Esophagus (tissue), 2 donors: ENCODE measurements around the gene SAP30L. TPM values are rescaled to one million over a fixed set of nuclear protein-coding genes. Genes with fewer than 3 reads are reported as not detected.

ENCODE experiments used
- H3K27ac ChIP-seq, 2 donors: one replicate each; pipeline ENCODE4 v1.5.1; 2013; ENCODE audit warnings: low read depth in 2 of 2, mild to moderate bottlenecking in 2 of 2, inconsistent platforms in 1 of 2, low read length in 1 of 2, moderate library complexity in 1 of 2
- H3K27me3 ChIP-seq, 2 donors: one replicate each; pipeline ENCODE4 v1.6.1; 2013; ENCODE audit warnings: low read length in 2 of 2, control low read depth in 1 of 2, mild to moderate bottlenecking in 1 of 2; ENCODE audit not compliant: insufficient read depth in 2 of 2, control insufficient read depth in 1 of 2
- H3K36me3 ChIP-seq, 2 donors: one replicate each; pipeline ENCODE4 v1.6.1; 2013; ENCODE audit warnings: low read length in 1 of 2; ENCODE audit not compliant: control insufficient read depth in 2 of 2, insufficient read depth in 2 of 2
- H3K4me1 ChIP-seq, 2 donors: one replicate each; pipeline ENCODE4 v1.6.1; 2013; ENCODE audit warnings: low read length in 1 of 2; ENCODE audit not compliant: control insufficient read depth in 2 of 2, insufficient read depth in 2 of 2
- H3K4me3 ChIP-seq, 2 donors: one replicate each; pipeline ENCODE4 v1.5.1; 2013; ENCODE audit warnings: low read length in 2 of 2, mild to moderate bottlenecking in 2 of 2, low read depth in 1 of 2, moderate library complexity in 1 of 2
- H3K9me3 ChIP-seq, 2 donors: one replicate each; pipeline ENCODE4 v1.6.1; 2013; ENCODE audit warnings: mild to moderate bottlenecking in 2 of 2, low read depth in 1 of 2, low read length in 1 of 2, moderate library complexity in 1 of 2; ENCODE audit not compliant: control insufficient read depth in 2 of 2, insufficient read depth in 1 of 2
- WGBS, 2 donors: extraction: QIAGEN DNeasy Blood & Tissue Kit; methylation state at CpG; one replicate each; pipeline ENCODE4 v1.1.7; 2013; 5-methylcytosine and 5-hydroxymethylcytosine counted together
- polyA plus RNA-seq, 2 donors: library from polyadenylated mRNA; stranded (reverse); fragments of 200-250 nt; gene quantifications; one replicate each; pipeline ENCODE4 v1.2.3, GENCODE V29; 2013
- donor health status: healthy with polysubstance abuse.
- donor health status: Bipolar disorder and iron deficiency.

SAP30L gene
- polyA plus RNA-seq, 2 donors, result 11.8 to 16.3 TPM

DNA sequence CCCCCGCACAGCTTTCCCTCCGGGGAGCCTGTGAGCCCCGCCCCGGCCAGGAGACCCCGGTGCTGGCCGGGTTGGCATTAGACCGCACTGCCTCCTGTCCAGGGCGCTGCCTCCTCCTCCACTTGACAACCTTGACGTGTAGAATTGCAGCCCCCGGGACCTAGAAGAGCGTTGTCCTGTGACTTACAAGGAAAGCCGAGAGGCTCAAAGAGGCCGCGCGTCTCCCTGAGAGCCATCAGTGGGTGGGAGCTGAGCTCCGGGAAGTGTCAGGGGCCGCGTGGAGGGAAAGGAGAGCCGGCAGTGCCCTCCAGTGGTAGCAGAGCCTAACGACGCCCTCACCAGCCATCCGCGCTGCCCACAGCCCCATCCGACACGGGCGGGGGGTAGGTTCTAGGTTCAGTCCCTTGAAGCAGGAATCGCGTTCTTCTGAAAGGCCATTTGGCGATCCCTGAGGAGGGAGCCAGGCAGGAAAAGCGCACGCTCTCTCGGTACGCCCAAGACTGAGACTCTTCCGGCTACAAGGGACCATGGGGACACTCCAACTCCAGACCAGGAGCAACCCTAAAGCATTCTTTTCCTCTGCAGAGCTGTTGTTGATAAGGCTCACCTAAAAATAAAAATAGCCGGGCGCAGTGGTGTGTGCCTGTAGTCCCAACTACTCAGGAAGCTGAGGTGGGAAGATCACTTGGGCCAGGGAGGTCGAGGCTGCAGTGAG lies 40.6 kb upstream of the SAP30L start:
- peak overlapping the region in 1 of 2 donors; percentile 6 for H3K4me3 ChIP-seq
- H3K36me3 ChIP-seq, result no peaks in the 10 kb centered on the region
- H3K27ac ChIP-seq, result no peak overlapping the region
- H3K27me3 ChIP-seq, result no peaks in the 10 kb centered on the region
- H3K4me1 ChIP-seq, result peaks cover 0 to 3% of the 10 kb centered on the region in 2 donors
- 7 to 10% methylated on average over 37 of the region's 37 CpGs for WGBS, 2 donors
- H3K9me3 ChIP-seq, result no peaks in the 10 kb centered on the region

DNA sequence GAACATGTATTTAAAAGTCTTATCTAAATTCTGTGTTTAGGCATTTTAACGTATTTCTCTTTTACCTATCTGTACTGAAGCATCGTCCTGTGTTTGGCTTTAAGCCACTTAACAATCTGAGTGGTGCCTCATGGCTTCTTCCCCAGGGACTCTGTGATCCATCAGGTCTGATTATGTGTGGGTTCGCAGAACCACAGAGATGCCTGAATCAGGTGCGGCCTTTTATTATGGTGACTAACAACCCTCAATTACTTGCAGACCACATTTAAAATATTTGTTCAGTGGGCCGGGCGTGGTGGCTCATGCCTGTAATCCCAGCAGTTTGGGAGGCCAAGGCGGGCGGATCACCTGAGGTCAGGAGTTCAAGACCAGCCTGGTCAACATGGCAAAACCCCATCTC lies 39.6 kb upstream of the SAP30L start:
- no peaks in the 10 kb centered on the region for H3K9me3 ChIP-seq
- H3K4me1 ChIP-seq, result peaks cover 0 to 3% of the 10 kb centered on the region in 2 donors
- no peak overlapping the region for H3K27ac ChIP-seq
- WGBS, 2 donors, result 90 to 92% methylated on average over 7 to 8 of the region's 8 CpGs
- no peaks in the 10 kb centered on the region for H3K27me3 ChIP-seq
- H3K4me3 ChIP-seq, result no peak overlapping the region
- H3K36me3 ChIP-seq, result peaks cover 0 to under 1% of the 10 kb centered on the region in 2 donors

DNA sequence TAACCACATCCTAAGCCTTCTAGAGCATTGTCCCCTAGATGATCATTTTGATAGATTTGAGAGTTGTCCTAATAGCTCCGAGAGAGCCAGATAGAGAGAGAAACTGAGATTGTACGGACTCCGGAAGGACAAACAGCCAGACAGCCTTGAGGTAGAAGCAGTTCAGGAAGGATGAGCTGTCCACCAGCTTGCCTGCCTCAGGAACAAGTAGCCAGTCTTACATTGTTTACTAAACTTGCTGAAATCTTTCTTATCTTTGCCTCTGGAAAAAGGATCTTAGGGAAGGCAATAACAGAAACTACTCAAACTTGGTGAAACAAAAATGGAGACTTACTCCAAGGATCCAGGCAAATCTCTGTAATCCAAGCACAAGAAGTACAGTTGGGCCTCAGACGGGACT lies 39.0 kb upstream of the SAP30L start:
- Histone ChIP-seq H3K27me3 (no peaks in the 10 kb centered on the region), H3K27ac (no peak overlapping the region), H3K36me3 (peaks cover 0 to 3% of the 10 kb centered on the region in 2 donors), H3K4me1 (peaks cover 0 to 3% of the 10 kb centered on the region in 2 donors), H3K9me3 (no peaks in the 10 kb centered on the region), H3K4me3 (no peak overlapping the region)
- WGBS, 2 donors, result 95% methylated on average over 4 of the region's 4 CpGs

DNA sequence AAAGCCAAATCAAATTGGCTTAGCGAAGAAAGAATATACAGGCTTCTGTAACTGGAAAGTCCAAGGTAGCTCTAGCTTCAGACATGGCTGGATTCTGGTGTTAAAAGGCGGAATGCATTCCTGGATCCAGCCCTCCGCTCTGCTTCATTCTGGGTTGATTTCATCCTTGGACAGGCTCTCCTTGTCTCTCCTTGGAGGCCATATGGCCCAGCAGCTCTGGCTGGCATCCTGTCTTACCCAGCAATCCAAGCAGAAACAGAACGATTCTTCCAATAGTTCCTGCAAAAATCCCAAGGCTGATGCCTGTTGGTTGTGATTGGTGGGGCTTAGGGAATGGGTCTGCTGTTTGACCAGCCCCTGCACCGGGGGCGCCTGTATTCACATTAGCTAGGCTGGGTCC lies 37.0 kb upstream of the SAP30L start:
- H3K27me3 ChIP-seq, result no peaks in the 10 kb centered on the region
- peaks cover 0 to 3% of the 10 kb centered on the region in 2 donors for H3K4me1 ChIP-seq
- peaks cover 0 to 8% of the 10 kb centered on the region in 2 donors for H3K36me3 ChIP-seq
- no peaks in the 10 kb centered on the region for H3K9me3 ChIP-seq
- WGBS, 2 donors, result 91 to 92% methylated on average over 6 of the region's 6 CpGs
- H3K27ac ChIP-seq, result no peak overlapping the region
- H3K4me3 ChIP-seq, result no peak overlapping the region

DNA sequence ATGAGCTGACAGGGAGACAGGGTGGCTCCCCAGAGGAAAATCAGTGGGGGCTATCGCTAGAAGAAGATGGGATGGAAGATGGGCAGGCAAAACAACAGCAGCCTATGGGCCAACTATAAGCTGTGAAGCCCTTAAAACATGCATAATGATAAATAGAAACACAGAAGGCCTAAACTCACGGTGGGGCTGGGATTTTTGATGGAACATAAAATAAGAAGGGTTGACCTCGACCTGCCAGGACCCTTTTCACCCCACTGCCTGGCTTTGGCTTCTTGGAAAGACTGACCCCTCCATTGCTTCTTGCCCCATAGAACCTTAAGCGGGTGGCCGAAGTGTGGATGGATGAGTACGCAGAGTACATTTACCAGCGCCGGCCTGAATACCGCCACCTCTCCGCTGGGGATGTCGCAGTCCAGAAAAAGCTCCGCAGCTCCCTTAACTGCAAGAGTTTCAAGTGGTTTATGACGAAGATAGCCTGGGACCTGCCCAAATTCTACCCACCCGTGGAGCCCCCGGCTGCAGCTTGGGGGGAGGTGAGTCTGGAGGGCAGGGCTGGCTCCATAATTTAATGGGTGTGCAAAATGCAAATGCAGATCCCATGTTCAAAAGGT lies 36.5 kb upstream of the SAP30L start:
- WGBS, 2 donors, result 94% methylated on average over 15 of the region's 15 CpGs
- Histone ChIP-seq H3K4me3 (no peak overlapping the region), H3K9me3 (no peaks in the 10 kb centered on the region), H3K36me3 (peaks cover 0 to 8% of the 10 kb centered on the region in 2 donors), H3K27ac (no peak overlapping the region), H3K27me3 (no peaks in the 10 kb centered on the region), H3K4me1 (peaks cover 0 to 3% of the 10 kb centered on the region in 2 donors)

DNA sequence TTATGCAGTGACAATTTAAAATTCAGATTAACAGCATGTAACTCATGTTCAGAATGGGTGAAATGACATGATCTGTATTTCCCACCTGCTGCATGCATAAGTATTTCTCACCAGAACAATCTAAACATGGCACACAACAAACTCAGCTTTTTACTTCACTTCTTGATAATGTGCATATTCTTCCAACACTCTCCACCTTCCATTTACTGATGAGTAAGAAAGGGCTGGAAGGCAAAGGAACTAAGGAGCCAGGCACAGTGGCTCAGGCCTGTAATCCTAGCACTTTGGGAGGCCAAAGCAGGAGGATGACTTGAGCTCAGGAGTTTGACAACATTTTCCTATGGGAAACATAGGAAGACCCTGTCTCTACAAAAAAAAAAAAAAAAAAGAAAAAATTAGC lies 35.8 kb upstream of the SAP30L start:
- H3K9me3 ChIP-seq, result no peaks in the 10 kb centered on the region
- H3K36me3 ChIP-seq, result peaks cover 0 to 8% of the 10 kb centered on the region in 2 donors

DNA sequence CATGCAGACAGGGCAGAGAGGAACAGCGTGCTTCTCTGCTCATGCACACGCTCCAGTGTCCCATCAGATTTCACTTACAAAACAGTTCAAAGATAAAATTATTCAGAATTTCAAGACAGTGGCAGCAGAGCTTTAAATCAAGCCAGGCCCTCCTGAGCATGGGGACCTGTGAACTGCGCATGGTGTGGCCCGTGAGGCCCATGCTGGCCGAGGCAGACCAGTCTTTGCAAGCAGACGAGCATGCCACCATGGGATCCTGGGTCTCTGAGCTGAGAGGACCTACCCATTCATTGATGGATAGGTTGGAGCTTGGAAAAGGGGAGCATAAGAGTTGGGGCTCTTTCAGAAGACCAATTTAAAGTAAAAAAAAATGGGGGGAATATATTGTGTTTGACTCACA lies 35.0 kb upstream of the SAP30L start:
- Histone ChIP-seq H3K27me3 (no peaks in the 10 kb centered on the region), H3K36me3 (peaks cover 0 to 8% of the 10 kb centered on the region in 2 donors), H3K4me1 (no peaks in the 10 kb centered on the region), H3K9me3 (no peaks in the 10 kb centered on the region), H3K27ac (no peak overlapping the region), H3K4me3 (no peak overlapping the region)
- WGBS, 2 donors, result 80 to 87% methylated on average over 6 of the region's 6 CpGs

More for the DNA sequence above, 35.8 kb upstream of the SAP30L start:
- Histone ChIP-seq H3K4me3 (no peak overlapping the region), H3K4me1 (peaks cover 0 to 3% of the 10 kb centered on the region in 2 donors), H3K27me3 (no peaks in the 10 kb centered on the region), H3K27ac (no peak overlapping the region)

DNA sequence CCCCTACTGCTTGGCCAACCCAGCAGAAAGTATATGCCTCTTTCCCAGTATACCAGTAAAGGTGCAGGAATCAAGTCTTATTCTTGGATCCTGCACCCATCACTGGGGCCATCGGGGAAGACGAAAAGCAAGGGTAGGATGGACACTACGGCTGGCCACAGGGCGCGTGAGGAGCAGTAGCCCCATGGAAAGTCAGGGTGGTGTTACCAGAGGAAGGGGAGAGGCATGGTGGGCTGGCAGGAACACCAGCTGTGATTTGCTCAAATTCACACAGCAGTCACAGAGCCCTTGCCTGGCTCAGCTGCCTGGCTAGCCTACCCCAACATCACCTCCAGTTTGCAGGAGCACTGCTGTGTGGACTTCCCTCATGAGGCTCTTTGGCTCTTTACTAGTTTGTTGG lies 34.5 kb upstream of the SAP30L start:
- H3K9me3 ChIP-seq, result no peaks in the 10 kb centered on the region
- H3K36me3 ChIP-seq, result peaks cover 0 to 8% of the 10 kb centered on the region in 2 donors
- H3K27me3 ChIP-seq, result no peaks in the 10 kb centered on the region
- H3K27ac ChIP-seq, result no peak overlapping the region
- no peak overlapping the region for H3K4me3 ChIP-seq
- H3K4me1 ChIP-seq, result no peaks in the 10 kb centered on the region
- 97 to 98% methylated on average over 5 of the region's 5 CpGs for WGBS, 2 donors

DNA sequence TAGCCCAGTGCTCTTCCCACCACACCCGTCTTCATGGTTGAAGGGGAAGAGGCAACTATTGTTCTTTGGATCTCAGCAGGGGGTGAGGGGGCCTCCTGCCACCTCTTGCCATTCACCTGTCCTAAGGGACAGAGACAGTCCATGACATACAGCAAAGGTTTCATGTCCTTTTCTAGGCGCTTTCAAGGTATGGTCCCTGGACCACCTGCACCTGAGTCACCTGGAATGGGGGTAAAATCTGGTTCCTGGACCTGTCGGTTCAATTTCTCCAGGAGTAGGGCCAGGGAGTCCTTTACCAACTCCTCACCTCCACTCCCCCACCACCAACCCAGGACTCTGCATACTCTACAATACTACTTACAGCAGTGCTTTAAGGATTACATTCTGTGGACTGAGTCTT lies 33.5 kb upstream of the SAP30L start:
- Histone ChIP-seq H3K9me3 (no peaks in the 10 kb centered on the region), H3K4me1 (no peaks in the 10 kb centered on the region), H3K4me3 (no peak overlapping the region), H3K27me3 (no peaks in the 10 kb centered on the region), H3K27ac (no peak overlapping the region), H3K36me3 (peaks cover 0 to 8% of the 10 kb centered on the region in 2 donors)
- 92 to 93% methylated on average over 3 of the region's 3 CpGs for WGBS, 2 donors

DNA sequence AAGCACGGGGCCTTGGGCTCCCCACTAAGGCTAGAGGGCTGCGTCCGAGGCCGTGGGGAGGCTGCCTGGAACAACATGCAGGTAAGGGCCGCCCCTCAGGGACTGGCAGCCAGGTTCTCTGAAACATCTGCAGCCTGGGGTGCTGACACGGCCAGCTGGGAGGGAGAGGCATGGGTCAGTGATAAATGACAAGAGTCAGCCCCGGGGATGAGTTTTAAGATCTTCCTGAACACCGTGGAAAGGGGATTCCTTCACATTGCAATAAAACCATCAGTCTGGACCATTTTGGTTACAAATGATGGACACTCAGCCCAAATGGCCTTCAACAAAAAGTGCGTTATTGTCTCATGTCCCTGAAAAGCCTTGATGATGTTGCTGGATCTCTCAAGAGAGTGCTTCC lies 32.9 kb upstream of the SAP30L start:
- no peaks in the 10 kb centered on the region for H3K4me1 ChIP-seq
- 91 to 92% methylated on average over 9 of the region's 9 CpGs for WGBS, 2 donors
- no peak overlapping the region for H3K4me3 ChIP-seq
- H3K27me3 ChIP-seq, result no peaks in the 10 kb centered on the region
- H3K36me3 ChIP-seq, result peaks cover 0 to 8% of the 10 kb centered on the region in 2 donors
- no peaks in the 10 kb centered on the region for H3K9me3 ChIP-seq
- H3K27ac ChIP-seq, result no peak overlapping the region
